OCI-LY3 (cell line): Measurements from ENCODE around the gene CCDC183.

Experiments
- H2AFZ ChIP-seq: fragments of 200-600, 300-600 bp; shearing (Covaris generic); 2 replicates; pipeline ENCODE4 v1.6.0; 2014; ENCODE audit warnings: antibody characterized with exemption, low read depth, low read length
- H3K27ac ChIP-seq: fragments of 200-600, 300-600 bp; sonication (generic); 2 replicates; pipeline ENCODE4 v1.5.1; 2014; ENCODE audit warnings: mild to moderate bottlenecking, low read length, moderate library complexity, mixed read lengths
- H3K27me3 ChIP-seq: fragments of 200-600, 300-600 bp; sonication (generic); 2 replicates; pipeline ENCODE4 v1.6.1; 2014; ENCODE audit warnings: low read depth, low read length, mixed read lengths
- H3K36me3 ChIP-seq: fragments of 200-600, 300-600 bp; sonication (generic); replicated peaks from 2 replicates; pipeline ENCODE3; 2014; ENCODE audit warnings: low read depth, low read length, mixed read lengths
- H3K4me1 ChIP-seq: fragments of 300-600, 200-600 bp; sonication (generic); 2 replicates; pipeline ENCODE4 v1.6.1; 2014; ENCODE audit warnings: low read length, mixed read lengths
- H3K4me2 ChIP-seq: fragments of 200-600, 300-600 bp; sonication (generic); 2 replicates; pipeline ENCODE4 v1.6.1; 2014; ENCODE audit warnings: low read length, mixed read lengths
- H3K4me3 ChIP-seq: fragments of 300-600, 200-600 bp; sonication (generic); 2 replicates; pipeline ENCODE4 v1.5.1; 2014; ENCODE audit warnings: antibody characterized with exemption, mild to moderate bottlenecking, low read length, moderate library complexity
- H3K79me2 ChIP-seq: fragments of 300-600, 200-600 bp; shearing (Covaris generic); 2 replicates; pipeline ENCODE4 v1.6.1; 2014; ENCODE audit warnings: mild to moderate bottlenecking, low read length, mixed read lengths
- H3K9ac ChIP-seq: fragments of 300-600, 200-600 bp; shearing (Covaris generic); 2 replicates; pipeline ENCODE4 v1.6.0; 2014; ENCODE audit warnings: mild to moderate bottlenecking, low read length, moderate library complexity
- H3K9me3 ChIP-seq: fragments of 200-600, 300-600 bp; shearing (Covaris generic); 2 replicates; pipeline ENCODE4 v1.6.1; 2014; ENCODE audit warnings: low read length, mixed read lengths; ENCODE audit not compliant: insufficient read depth
- H4K20me1 ChIP-seq: fragments of 200-600, 300-600 bp; sonication (generic); 2 replicates; pipeline ENCODE4 v1.6.1; 2016; ENCODE audit warnings: low read length, mixed read lengths; ENCODE audit not compliant: insufficient read depth
- CTCF ChIP-seq: fragments of 200-600, 300-600 bp; sonication (generic); IDR thresholded peaks from 2 replicates; pipeline ENCODE4 v1.5.1; 2014; ENCODE audit warnings: antibody characterized with exemption, low read length, low read depth
- EZH2phosphoT487 ChIP-seq: fragments of 200-600 bp; shearing (Covaris generic); IDR thresholded peaks from 2 replicates; pipeline ENCODE4 v1.6.1; 2018; ENCODE audit warnings: antibody characterized with exemption, mixed run types, low read depth

The CCDC183 gene

GRCh38 chr9:136790640-136791515 is 5.3 kb upstream of the CCDC183 start, which contains the start of gene TMEM141:
Gene TMEM141, plus strand, starts transcription at chr9:136791344. Its CDS starts 27 bp downstream, at chr9:136791371.
- Histone ChIP-seq H3K4me1 (peaks cover 39% of the 10 kb centered on the region), H3K27ac (peak within 1 kb of the TSS; percentile 72), H3K36me3 (peaks cover 6% of the 10 kb centered on the region), H3K4me3 (peak within 1 kb of the TSS; percentile 88), H3K27me3 (peaks cover 11% of the 10 kb centered on the region), H2AFZ (no peak within 1 kb of the TSS), H4K20me1 (no peaks in the 10 kb centered on the region), H3K9ac (peak within 1 kb of the TSS; percentile 92), H3K79me2 (no peaks in the 10 kb centered on the region), H3K4me2 (peak within 1 kb of the TSS; percentile 79), H3K9me3 (no peaks in the 10 kb centered on the region)
- no peak for TF ChIP-seq EZH2phosphoT487
- TF ChIP-seq CTCF = no peak

GRCh38 chr9:136791516-136792276 is 4.4 kb upstream of the CCDC183 start:
- TF ChIP-seq EZH2phosphoT487 (no peak), CTCF (peak; percentile 99)
- H4K20me1 ChIP-seq = no peaks in the 10 kb centered on the region
- no peaks in the 10 kb centered on the region for H3K9me3 ChIP-seq
- H2AFZ ChIP-seq = no peak overlapping the region
- H3K27me3 ChIP-seq = peaks cover 16% of the 10 kb centered on the region
- H3K4me1 ChIP-seq = peaks cover 43% of the 10 kb centered on the region
- H3K9ac ChIP-seq = peak overlapping the region; percentile 92
- H3K79me2 ChIP-seq = no peaks in the 10 kb centered on the region
- peaks cover 6% of the 10 kb centered on the region for H3K36me3 ChIP-seq
- peak overlapping the region; percentile 72 for H3K27ac ChIP-seq
- H3K4me3 ChIP-seq = peak overlapping the region; percentile 88
- peak overlapping the region; percentile 79 for H3K4me2 ChIP-seq

- Histone ChIP-seq H3K27ac (no peak overlapping the region), H3K79me2 (no peaks in the 10 kb centered on the region), H3K27me3 (peaks cover 16% of the 10 kb centered on the region), H4K20me1 (no peaks in the 10 kb centered on the region), H3K4me3 (peak overlapping the region; percentile 88), H3K36me3 (peaks cover 6% of the 10 kb centered on the region), H3K4me2 (peak overlapping the region; percentile 79), H3K4me1 (peaks cover 40% of the 10 kb centered on the region), H3K9me3 (no peaks in the 10 kb centered on the region), H2AFZ (no peak overlapping the region), H3K9ac (no peak overlapping the region)
- no peak for TF ChIP-seq EZH2phosphoT487
- no peak for TF ChIP-seq CTCF
Measured at GRCh38 chr9:136792321-136793085, 3.6 kb upstream of the CCDC183 start.
